Stomach (tissue), 9 donors: ENCODE measurements around the gene PELI2. TPM values are rescaled to one million over a fixed set of nuclear protein-coding genes. Genes with fewer than 3 reads are reported as not detected.

ENCODE experiments used
- DNase-seq, 2 donors: peaks; one replicate each; pipeline versions ENCODE4 v3.0.0 to v3.0.0-alpha.2; 2013 to 2019
- H3K27ac ChIP-seq, 5 donors: fragments of 200-600 bp in 4 of 5; sonication (generic) in 4 of 5; one replicate each; pipeline ENCODE4 v1.5.1; 2013 to 2019; ENCODE audit warnings: mild to moderate bottlenecking in 1 of 5, moderate library complexity in 1 of 5
- H3K27me3 ChIP-seq, 3 donors: fragments of 200-600 bp; sonication (generic); one replicate each; pipeline ENCODE4 v1.5.1; 2017 to 2019; ENCODE audit warnings: mixed run types in 1 of 3
- H3K36me3 ChIP-seq, 4 donors: fragments of 200-600 bp; sonication (generic); 1 replicate in 3 of 4; 2 replicates in 1 of 4; pipeline ENCODE4 v1.5.1; 2016 to 2019
- H3K4me1 ChIP-seq, 4 donors: fragments of 200-600 bp; sonication (generic); one replicate each; pipeline ENCODE4 v1.5.1; 2016 to 2019
- H3K4me3 ChIP-seq, 4 donors: fragments of 200-600 bp; sonication (generic) in 3 of 4; one replicate each; pipeline ENCODE4 v1.5.1; 2016 to 2019; ENCODE audit warnings: mild to moderate bottlenecking in 1 of 4
- H3K9me3 ChIP-seq, 4 donors: fragments of 200-600 bp; sonication (generic); one replicate each; pipeline ENCODE4 v1.5.1; 2016 to 2019
- EP300 ChIP-seq: sonication (generic); formaldehyde crosslinking; IDR thresholded peaks from one replicate; pipeline ENCODE4 v1.6.1; 2017; ENCODE audit warnings: antibody characterized with exemption
- POLR2A ChIP-seq, 4 donors: fragments of 450-650 bp; IDR thresholded peaks; one replicate each; pipeline ENCODE4 v1.6.1; 2016; ENCODE audit warnings: antibody characterized with exemption in 4 of 4, control low read depth in 2 of 4, mild to moderate bottlenecking in 1 of 4, moderate library complexity in 1 of 4
- POLR2AphosphoS5 ChIP-seq, 3 donors: sonication (generic); formaldehyde crosslinking; IDR thresholded peaks; one replicate each; pipeline ENCODE4 v1.6.1; 2016; ENCODE audit warnings: antibody characterized with exemption in 3 of 3
- WGBS, 5 donors: extraction: QIAGEN DNeasy Blood & Tissue Kit in 3 of 5; methylation state at CpG; one replicate each; pipeline versions ENCODE4 v1.1.5 to v1.1.7; 2013 to 2018; 5-methylcytosine and 5-hydroxymethylcytosine counted together
- intact Hi-C: fragments of 100-400 bp; cut with DNase I; formaldehyde crosslinking; loops from one replicate; pipeline ENCODE4 v1.15.1; 2023; ENCODE audit warnings: low total_unique reads
- polyA plus RNA-seq, 3 donors: library from polyadenylated mRNA; stranded (reverse); fragments of 200-250 nt; gene quantifications; one replicate each; pipeline ENCODE4 v1.2.3, GENCODE V29; 2013
- total RNA-seq, 5 donors: library from RNA; depleted of rRNA; stranded (reverse); fragments of >200 nt; gene quantifications; one replicate each; pipeline versions ENCODE4 v1.1.0 to v1.2.3, GENCODE V29; 2014 to 2016
- TF ChIP-seq, protein P1 (sequence below), 7 experiments: fragments of 450-650 bp in 4 of 7; fragments of 200-600 bp in 3 of 7; sonication (generic) in 3 of 7; IDR thresholded peaks; one replicate each; pipeline ENCODE4 v1.5.1; 2016 to 2019; ENCODE audit warnings: antibody characterized with exemption in 7 of 7, control low read depth in 2 of 7, mild to moderate bottlenecking in 1 of 7
- donor health status: healthy with polysubstance abuse.
- donor health status: Bipolar disorder and iron deficiency.
- donor health status: healthy.

PELI2 gene
- total and polyA plus RNA-seq, 8 donors: 3.0 to 48.3 (median 10.6) TPM

- no peaks in the 10 kb centered on the region for H3K9me3 ChIP-seq
- H3K27me3 ChIP-seq: no peaks in the 10 kb centered on the region
- TF ChIP-seq EP300 (no peak), POLR2A (IDR thresholded peaks at IDR 0.05) (no peak), POLR2AphosphoS5 (IDR thresholded peaks at IDR 0.05) (no peak)
- TF ChIP-seq, protein P1, sequence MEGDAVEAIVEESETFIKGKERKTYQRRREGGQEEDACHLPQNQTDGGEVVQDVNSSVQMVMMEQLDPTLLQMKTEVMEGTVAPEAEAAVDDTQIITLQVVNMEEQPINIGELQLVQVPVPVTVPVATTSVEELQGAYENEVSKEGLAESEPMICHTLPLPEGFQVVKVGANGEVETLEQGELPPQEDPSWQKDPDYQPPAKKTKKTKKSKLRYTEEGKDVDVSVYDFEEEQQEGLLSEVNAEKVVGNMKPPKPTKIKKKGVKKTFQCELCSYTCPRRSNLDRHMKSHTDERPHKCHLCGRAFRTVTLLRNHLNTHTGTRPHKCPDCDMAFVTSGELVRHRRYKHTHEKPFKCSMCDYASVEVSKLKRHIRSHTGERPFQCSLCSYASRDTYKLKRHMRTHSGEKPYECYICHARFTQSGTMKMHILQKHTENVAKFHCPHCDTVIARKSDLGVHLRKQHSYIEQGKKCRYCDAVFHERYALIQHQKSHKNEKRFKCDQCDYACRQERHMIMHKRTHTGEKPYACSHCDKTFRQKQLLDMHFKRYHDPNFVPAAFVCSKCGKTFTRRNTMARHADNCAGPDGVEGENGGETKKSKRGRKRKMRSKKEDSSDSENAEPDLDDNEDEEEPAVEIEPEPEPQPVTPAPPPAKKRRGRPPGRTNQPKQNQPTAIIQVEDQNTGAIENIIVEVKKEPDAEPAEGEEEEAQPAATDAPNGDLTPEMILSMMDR (IDR thresholded peaks at IDR 0.05): no peak
- no peak for DNase-seq
- peak overlapping the region in 1 of 5 donors; percentile 69 for H3K27ac ChIP-seq
- intact Hi-C loops: no loop called here
- peaks cover 0 to 4% (median under 1%) of the 10 kb centered on the region in 4 donors for H3K36me3 ChIP-seq
- WGBS, 5 donors: 84 to 91% (median 89%) methylated on average over 6 of the region's 6 CpGs
- H3K4me1 ChIP-seq: peaks cover 16 to 64% (median 36%) of the 10 kb centered on the region in 4 donors
- no peak overlapping the region for H3K4me3 ChIP-seq
Observed at GRCh38 chr14:56173365-56173922, 55.2 kb downstream of the PELI2 start.

- Histone ChIP-seq H3K27me3 (no peaks in the 10 kb centered on the region), H3K9me3 (no peaks in the 10 kb centered on the region), H3K36me3 (peaks cover 0 to 5% (median 2%) of the 10 kb centered on the region in 4 donors), H3K27ac (no peak overlapping the region), H3K4me3 (no peak overlapping the region), H3K4me1 (peaks cover 19 to 51% (median 38%) of the 10 kb centered on the region in 4 donors)
- intact Hi-C loops: no loop called here
- TF ChIP-seq EP300 (no peak), POLR2AphosphoS5 (IDR thresholded peaks at IDR 0.05) (no peak), POLR2A (IDR thresholded peaks at IDR 0.05) (no peak)
- TF ChIP-seq, protein P1 (IDR thresholded peaks at IDR 0.05): no peak
- WGBS, 5 donors: 50 to 71% (median 57%) methylated on average over 2 of the region's 2 CpGs
- DNase-seq: no peak
Observed at GRCh38 chr14:56175773-56176172, 57.6 kb downstream of the PELI2 start.

DNA sequence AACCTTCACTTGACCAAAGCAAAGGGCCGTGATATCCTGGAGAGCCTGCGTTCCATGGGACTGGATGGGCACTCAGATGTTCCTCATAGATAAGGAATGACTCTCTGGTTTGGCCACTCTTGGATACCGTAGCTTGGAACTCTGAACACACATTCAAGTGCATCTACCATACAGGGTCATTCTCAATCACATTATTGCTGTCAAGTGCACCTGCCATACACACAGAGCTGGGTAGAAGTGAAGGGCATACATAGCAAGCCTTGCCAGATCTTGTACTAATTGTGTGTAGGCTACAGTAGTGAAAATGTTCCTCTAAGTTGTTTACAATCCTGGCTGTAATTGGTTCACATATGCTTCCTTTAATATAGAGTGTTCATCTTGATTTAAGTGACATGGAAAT, 58.3 kb downstream of the PELI2 start:
- peaks cover 0 to 5% (median 2%) of the 10 kb centered on the region in 4 donors for H3K36me3 ChIP-seq
- H3K4me1 ChIP-seq: peaks cover 27 to 51% (median 39%) of the 10 kb centered on the region in 4 donors
- H3K4me3 ChIP-seq: no peak overlapping the region
- no peak for DNase-seq
- WGBS, 5 donors: 90 to 97% (median 94%) methylated on average over 3 of the region's 3 CpGs
- intact Hi-C loops: no loop called here
- H3K27me3 ChIP-seq: no peaks in the 10 kb centered on the region
- TF ChIP-seq, protein P1 (IDR thresholded peaks at IDR 0.05): no peak
- TF ChIP-seq POLR2AphosphoS5 (IDR thresholded peaks at IDR 0.05) (no peak), EP300 (no peak), POLR2A (IDR thresholded peaks at IDR 0.05) (no peak)
- no peak overlapping the region for H3K27ac ChIP-seq
- no peaks in the 10 kb centered on the region for H3K9me3 ChIP-seq

- Histone ChIP-seq H3K4me3 (no peak overlapping the region), H3K27ac (no peak overlapping the region), H3K9me3 (no peaks in the 10 kb centered on the region), H3K36me3 (peaks cover 0 to 5% (median 2%) of the 10 kb centered on the region in 4 donors), H3K27me3 (no peaks in the 10 kb centered on the region), H3K4me1 (peaks cover 32 to 50% (median 37%) of the 10 kb centered on the region in 4 donors)
- DNase-seq: no peak
- WGBS, 5 donors: 76 to 91% (median 86%) methylated on average over 2 of the region's 2 CpGs
- intact Hi-C loops: no loop called here
- TF ChIP-seq POLR2A (IDR thresholded peaks at IDR 0.05): no peak
- TF ChIP-seq, protein P1 (IDR thresholded peaks at IDR 0.05): no peak
- TF ChIP-seq POLR2AphosphoS5 (IDR thresholded peaks at IDR 0.05): no peak
- TF ChIP-seq EP300: no peak
Observed at GRCh38 chr14:56177036-56177435, 58.8 kb downstream of the PELI2 start.
